HG03196 (cell line): Measurements from ENCODE around the gene NCAPG2.

ENCODE experiments used
- ATAC-seq: cut with Tn5 transposase; IDR thresholded peaks from one replicate; pipeline ENCODE4 v1.9.1; 2021; ENCODE audit not compliant: unreplicated experiment

Gene NCAPG2

DNA sequence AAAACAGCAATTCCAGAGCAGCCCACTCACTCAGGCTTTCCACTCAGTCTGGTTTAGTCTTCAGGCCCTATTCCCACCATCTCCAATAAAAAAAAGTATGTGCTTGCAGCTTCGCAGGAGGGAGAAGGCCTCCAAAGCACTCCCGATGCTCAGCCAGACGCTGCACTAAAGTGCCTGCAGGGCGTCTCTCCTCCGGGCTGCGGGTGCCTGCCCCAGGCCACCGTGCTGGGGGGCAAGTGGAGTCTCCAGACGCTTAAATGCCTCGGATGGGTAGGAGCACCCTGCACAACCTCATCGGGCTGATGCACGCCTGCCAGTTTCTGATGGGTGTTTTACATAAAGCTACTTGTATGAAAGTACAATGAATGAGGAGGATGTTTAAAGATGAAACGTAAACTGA lies 31.3 kb upstream of the NCAPG2 start:
- ATAC-seq = no peak

DNA sequence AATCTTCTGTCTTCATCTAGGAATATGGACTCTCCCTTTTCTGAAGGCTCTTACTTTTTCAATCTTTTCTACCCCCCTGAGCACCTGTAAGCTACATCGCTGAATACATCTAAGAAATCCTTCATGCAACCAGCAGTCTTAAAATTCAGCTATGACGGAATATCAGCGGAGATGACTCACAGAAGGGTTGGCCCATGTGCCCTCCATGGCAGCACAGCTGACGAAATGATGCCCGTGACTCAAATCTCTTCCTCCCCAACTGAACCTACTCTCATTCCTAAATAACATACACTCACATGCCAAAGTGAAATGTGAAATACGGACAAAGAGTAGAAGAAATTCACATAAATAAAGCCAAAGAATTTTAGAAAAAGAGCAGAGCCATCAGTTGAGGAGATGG lies 30.3 kb upstream of the NCAPG2 start:
- ATAC-seq = no peak

DNA sequence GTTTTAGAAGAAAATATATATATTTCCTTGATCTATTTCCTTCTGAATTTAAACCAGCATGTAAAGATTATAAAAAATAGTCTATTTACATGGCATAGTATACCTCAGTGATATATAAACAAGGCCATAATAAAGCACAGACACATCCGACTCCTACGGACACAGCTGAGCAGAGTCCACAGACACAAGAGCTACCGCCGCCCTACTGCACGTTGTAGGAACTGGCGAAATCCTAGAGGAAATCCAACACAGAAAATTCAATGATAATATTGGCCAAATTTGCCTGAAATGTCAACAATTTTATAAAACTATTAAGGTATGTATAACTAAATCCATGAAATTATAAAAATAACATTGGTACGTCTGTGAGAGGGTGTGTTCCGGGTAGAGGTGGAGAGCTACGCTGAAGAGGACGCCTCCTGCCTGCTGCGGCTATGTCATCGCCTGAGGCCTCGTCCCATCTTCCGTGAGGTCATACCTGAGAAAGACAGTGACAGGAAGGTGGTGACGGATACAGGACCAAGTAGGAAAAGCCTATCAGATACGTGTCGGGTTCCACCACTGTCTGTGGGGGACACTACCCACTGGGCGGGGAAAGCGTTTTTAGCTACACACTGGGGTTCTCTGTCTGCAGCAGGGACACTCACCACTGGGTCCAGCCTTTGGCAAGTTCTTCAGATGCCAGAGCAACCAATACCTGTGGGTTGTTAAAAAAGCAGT lies 29.3 kb upstream of the NCAPG2 start:
- no peak for ATAC-seq

DNA sequence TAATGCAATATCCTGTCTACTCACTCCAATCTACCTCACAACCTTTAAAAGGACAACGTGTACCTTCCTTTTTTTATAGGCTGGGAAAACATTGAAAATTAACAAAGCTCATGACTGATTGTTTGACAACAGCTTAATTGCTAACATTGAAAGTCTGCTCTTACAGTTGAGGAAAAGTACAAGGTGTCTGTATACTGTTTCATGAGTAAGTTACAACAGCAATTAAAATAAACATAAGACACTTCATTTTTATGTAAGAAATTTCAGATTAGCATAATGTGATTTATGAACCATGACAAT lies 28.6 kb upstream of the NCAPG2 start:
- no peak for ATAC-seq

DNA sequence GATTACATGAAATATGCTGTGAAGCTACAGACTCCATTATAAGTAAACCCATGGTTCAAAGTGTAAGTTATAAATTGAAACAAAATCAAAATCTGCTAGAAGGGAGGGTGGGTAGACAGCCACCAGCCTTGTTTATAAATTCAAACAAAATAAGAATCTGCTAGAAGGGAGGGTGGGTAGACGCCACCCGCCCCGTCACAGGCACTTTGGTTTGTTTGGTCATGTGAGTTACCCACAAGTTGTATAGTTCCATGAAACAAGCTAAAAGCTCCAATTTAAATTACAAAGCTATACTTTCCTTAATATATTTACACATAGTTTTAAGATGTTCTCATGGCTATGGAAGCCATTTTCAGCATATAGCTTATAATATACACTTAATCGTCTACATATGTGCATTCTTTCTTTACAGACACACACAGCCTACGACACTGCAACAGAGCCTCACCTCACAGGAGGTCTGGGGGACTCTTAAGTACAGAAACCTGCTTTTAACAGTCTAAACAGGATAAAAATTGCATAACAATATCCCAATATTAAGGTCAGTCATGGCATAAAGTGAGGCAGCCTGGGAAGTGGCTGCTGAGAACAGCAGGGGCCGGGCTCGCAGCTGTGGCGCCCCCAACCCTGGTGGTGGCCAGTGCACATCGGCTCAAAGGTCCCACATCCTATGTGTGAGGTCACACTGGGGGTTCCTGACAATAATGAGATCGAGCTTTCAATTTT lies 28.1 kb upstream of the NCAPG2 start:
- no peak for ATAC-seq

DNA sequence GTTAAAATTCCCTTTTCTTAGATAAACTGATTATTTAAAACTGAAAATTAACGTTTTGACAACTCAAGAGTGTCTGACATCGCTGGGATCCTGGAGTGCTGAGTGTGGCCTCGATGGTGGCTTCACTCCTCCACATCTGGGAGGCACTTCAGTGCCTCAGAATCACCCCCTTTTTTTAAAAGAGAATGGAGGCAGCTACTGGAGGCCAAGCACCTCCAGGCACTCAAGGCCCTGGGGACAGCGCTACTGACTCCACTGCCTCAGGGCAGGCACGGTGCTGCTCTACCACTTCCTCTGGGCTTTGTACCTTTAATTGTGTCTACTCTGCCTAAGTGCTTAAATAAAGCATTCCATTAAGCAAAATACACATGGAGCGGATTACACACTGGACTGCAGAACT lies 27.2 kb upstream of the NCAPG2 start:
- ATAC-seq = no peak

DNA sequence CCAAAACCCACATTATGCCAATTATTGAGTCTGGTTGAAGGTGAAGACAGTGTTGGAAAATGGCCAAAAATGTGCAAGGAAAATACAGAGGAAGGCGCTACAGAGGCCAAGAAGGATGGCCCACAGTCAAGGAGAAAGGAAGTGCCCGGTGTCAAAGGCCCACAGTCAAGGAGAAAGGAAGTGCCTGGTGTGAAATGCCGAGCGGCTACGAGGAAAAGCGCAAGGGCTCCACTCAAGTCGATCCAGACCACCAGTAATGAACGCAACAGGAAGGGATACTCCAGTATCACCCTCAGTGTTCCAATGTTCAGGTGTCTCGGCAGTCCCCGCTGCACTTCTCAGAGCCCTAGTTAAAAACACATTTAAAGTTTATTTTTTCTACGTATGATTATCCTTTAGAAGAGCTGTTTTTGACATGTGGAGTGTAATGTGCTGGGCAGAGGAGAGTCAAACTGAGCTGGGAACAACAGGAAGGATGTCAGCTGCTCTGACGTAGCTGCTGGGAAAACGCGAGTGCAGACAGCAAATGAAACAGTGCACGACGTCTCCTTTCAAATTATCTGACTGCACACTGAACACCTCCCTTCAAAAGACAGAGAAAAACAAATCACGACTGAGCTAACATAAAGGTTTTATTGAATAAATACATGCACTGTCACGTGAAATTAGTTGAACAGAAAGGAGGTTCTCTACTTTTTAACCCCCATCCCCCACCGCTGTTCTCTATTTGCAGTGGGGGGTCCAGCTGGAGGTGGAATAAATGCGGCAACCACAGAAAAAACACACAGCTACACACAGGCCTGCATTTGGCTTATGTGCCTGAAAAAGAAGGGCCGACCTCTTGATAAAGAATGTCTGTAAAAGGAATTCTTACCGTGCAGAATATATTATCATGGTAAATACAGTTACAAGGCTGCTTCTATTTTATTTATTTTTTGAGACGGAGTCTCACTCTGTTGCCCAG lies 26.1 kb upstream of the NCAPG2 start:
- ATAC-seq = no peak

DNA sequence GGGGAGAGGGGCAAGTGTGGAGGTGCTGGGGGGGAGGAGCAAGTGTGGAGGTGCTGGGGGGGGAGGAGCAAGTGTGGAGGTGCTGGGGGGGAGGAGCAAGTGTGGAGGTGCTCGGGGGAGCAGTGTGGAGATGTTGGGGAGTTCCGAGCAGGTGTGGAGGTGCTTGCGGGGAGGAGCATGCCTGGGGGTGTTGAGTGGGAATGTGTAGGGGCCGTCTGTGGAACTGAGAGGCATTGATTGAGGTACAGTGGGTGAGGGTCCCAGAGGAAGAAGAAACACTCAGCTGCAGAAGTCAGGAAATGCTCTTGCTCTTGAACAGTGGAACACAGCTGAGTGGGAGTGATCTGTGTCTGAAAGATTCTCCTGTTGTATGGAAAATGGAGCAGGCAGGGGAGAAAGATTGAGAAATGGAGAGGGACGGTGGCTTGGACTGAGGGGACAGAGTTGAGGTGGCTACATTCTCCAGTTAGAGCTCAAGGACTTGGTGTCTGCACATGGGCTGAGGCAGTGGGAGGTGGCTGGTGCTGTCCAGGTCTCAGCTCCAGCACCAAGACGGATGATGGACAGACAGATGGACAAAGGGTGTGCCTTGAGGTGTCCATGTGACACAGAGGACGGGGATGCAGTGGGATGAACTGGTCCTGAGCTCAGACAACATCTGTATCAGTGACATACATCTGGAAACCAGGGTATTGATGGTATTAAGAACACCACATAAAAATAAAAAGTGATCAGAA lies 25.2 kb upstream of the NCAPG2 start:
- no peak for ATAC-seq

DNA sequence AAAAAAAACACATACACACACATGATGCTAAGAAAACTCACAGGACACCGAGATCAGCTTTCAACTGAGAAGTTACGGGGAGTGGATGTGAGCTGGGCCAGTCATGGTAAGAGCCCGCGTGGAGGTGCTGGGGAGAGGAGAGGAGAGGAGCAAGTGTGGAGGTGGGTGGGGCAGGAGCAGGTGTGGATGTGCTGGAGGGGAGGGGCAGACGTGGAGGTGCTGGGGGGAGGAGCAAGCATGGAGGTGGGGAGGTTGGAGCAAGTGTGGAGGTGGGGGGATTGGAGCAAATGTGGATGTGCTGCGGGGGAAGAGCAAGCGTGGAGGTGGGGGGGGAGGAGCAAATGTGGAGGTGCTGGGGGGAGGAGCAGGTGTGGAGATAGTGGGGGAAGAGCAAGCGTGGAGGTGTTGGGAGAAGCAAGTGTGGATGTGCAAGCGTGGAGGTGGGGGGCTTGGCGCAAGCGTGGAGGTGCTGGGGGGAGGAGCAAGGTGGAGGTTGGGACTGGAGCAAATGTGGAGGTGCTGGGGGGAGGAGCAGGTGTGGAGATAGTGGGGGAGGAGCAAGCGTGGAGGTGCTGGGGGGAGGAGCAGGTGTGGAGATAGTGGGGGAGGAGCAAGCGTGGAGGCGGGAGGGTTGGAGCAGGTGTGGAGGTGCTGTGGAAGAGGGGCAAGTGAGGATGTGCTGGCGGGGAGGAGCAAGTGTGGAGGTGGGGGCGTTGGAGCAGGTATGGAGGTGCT lies 24.5 kb upstream of the NCAPG2 start:
- no peak for ATAC-seq

DNA sequence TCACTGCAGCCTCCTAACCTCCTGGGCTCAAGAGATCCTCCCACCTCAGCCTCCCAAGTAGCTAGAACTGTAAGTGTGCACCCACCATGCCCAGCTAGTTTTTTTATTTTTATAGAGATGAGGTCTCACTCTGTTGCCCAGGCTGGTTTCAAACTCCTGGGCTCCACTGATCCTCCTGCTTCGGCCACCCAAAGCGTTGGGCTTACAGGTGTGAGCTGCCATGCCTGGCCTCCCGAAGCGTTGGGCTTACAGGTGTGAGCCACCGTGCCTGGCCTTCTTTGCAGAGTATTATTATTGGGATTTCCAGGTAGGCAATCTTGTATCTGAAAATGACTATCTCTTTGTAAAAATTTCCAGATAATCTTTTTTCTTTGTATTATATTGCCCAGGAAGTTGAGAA lies 23.1 kb upstream of the NCAPG2 start:
- no peak for ATAC-seq

DNA sequence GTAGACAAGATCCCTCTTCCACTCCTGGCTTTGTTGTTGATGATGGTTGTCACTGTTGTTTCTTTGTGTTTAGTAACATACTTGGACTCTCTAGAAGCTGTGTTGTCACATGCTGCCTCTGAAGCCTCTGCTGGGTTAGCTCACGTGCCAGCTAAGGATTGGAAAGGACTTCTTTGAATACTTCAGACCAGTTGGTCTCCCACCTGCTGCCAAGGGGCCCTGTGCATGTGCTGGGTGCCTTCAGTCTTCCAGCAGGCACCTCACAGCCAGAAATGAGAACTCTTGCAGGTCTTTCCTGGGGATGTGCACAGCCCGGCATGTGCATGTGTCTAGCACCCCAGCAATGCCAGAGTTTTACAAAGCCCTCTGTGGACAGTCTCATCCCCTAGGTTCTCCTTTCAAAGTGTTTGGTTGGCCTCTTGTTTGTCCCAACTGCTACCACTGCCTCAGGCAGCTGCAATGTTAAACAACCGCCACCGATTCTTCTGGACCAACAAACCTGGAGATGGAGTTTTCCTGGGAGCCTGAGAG lies 21.7 kb upstream of the NCAPG2 start:
- ATAC-seq = no peak

DNA sequence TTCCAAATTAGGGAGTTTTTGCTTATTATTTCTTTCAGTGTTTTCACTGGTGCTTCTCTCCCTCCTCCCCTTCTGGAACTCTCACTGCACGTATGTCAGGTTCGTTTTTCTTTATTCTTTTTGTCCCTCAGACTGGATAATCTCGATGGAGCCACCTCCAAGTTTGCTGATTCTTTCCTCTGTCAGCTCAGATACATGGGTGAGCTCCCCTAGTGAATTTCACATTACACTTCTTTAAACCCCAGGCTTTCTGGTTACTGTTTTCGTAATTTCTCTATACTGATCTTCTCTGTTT lies 20.8 kb upstream of the NCAPG2 start:
- no peak for ATAC-seq

DNA sequence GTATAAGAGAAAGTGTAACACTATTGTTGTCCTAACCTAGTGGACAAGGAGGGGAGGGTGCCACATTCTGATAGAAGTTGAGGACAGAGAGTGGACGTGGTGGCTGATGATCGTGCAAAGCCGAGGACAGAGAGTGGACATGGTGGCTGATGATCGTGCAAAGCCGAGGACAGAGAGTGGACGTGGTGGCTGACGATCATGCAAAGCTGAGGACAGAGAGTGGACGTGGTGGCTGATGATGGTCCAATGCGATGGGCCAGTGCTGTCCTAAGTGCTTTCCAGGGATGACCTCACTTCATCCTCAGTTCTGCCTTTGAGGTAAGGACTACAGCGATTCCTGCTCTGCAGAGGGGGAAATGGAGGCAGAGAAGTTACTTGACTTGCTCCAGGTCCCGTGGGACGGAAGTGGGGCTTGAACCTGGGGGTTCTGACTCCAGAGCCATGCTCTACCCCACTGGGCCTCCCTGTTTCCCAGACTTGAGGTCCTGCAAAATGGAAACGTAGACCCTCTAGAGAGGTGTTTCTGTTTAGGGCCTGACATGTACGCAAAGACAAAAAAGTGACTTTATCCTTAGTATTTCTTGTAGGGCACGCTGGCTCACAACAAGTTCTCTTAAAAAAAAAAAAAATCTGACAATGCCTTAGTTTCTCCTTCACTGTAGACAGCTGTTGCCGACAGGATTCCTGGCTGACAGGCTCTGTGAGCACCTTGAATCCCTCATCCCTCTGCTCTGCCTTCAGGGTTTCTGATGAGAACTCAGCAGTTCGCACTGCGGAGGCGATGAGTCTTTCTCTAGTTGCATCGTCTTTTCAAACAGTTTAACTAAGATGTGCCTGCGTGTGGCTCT lies 20.3 kb upstream of the NCAPG2 start:
- ATAC-seq = no peak

DNA sequence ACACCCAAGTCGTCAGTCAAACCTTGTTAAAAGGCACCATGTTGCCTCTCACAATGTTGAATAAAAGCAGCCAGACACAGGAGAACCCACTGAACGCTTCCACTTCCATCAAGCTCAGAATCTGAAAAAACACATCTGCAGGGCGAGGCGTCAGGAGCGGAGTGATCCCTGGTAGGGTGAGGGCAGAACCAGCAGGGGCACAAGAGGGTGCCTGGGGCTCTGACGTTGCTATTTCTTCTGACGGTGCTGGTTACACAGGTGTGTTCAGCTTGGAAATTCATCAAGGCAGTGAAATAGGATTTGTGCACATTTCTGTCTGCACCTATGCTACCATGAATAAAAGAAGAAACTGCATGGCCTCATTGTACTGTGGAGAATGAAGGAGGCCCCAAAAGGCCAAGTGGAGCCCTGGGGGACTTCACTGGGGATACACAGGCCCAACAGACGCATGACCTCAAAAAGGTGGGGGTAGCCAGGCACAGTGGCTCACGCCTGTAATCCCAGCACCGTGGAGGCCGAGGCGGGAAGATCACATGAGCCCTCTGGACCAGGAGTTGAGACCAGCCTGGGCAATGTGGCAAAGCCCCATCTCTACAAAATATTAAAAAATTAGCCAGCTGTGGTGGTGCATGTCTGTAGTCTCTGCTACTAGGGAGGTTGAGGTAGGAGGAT lies 19.2 kb upstream of the NCAPG2 start:
- no peak for ATAC-seq

DNA sequence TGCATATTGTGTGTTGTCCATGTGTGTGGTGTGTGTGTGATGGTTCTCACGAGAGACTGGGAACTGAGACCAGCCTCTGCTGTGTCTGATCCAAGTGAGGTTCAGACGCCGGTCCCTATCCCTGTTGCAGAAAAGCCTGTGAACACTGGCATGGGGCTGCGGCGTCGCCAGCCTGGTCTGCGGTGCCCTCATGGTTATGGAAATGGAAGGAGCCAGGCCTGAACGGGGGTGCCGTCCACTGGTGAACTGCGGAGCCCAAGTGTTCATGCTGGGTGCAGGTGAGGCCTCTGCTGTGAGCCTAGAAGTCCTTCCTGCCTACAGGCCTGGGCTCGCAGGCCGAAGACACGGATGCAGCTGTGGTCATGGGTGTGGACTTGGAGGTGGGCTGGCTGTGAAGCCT lies 18.7 kb upstream of the NCAPG2 start:
- no peak for ATAC-seq

DNA sequence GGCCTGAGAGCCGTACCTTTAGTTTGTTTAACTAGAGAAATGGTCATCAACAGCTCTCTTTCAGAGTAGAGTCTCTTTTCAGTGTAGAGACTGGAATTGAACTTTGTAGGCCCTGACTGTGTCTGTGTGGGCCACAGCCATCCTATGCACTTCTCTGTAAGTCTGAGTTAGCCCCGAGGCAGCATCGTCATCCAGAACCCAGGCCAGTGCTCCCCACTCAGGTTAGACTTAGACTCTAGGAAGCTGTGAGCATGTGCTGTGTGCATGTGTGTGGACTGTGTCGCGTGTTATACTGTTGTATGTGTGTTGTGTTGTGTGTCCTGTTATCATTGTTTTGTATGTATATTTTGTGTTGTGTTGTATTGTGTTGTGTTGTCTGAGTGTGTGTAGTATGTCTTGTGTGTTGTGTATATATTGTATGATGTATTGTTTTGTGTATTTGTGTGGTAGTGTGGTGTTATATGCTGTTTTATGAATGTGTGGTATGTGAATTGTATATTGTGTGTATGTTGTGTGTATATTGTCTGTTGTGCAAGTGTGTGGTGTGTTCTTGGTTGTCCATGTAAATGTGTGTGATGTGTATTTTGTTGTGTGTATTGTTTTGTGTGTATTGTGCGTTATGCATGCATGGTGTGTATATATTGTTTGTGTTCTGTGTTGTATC lies 18.1 kb upstream of the NCAPG2 start:
- no peak for ATAC-seq

DNA sequence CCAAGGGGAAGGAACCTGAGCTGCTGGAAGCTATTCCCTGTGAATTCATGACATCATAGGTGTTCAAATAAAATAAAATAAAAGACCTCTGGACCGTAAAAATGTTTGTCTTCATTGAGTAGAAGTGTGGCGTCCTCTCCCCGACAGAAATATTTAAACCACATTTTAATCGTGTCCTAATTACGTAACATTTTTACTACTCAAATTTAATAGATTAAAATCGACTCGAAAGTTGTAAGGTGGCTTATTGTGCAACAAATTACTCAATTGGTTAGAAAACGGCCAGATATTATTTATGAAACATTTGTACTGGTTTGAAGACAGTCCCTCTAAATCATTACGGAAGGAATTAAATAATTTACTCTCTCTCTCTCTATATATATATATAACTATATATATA lies 15.5 kb upstream of the NCAPG2 start:
- no peak for ATAC-seq

DNA sequence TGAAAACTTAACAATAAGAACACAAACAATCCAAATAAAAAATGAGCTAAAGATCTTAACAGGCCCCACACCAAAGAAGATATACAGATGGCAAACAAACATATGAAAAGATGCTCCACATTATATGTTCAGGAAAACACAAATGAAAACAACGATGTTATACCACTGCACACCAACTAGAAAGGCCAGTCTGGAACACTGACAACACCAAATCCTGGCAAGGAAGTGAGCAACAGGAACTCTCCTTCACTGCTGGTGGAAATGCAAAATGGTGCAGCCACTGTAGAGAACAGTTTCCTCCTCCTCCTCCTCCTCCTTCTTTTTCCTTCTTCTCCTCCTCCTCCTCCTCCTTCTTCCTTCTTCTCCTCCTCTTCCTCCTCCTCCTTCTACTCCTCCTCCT lies 12.2 kb upstream of the NCAPG2 start:
- no peak for ATAC-seq
